HCT116 (cell line): ENCODE measurements around the gene LRRFIP1. TPM values are rescaled to one million over a fixed set of nuclear protein-coding genes. Genes with fewer than 3 reads are reported as not detected.

Experiments used
- ATAC-seq: fragments of 200-7000 bp; cut with Tn5 transposase; 2 replicates; pipeline ENCODE4 v1.9.1; 2020; ENCODE audit warnings: mild to moderate bottlenecking, moderate library complexity
- BruUV-seq: library from RNA; stranded (reverse); fragments of 400-500 nt; replicated peaks from 2 replicates; lab custom pipeline; 2021; lab: Mats Ljungman, UMichigan
- CTCF ChIA-PET: fragments of 300-600 bp; sonication (Branson Sonifier 250); formaldehyde crosslinking; loops from one replicate; lab custom pipeline; 2021; ENCODE audit warnings: antibody characterized with exemption; lab: Charles Lee
- POLR2A ChIA-PET: fragments of 300-600, 350-600 bp; sonication (Branson Sonifier 250); formaldehyde crosslinking; loops from one replicate; lab custom pipeline; 2021; ENCODE audit warnings: antibody characterized with exemption; lab: Charles Lee
- RAD21 ChIA-PET, 2 experiments: fragments of 300-600 bp; sonication (Branson Sonifier 250); formaldehyde crosslinking; loops; one replicate each; lab custom pipeline; 2023; ENCODE audit warnings: low total read pairs in 2 of 2; ENCODE audit not compliant: uncharacterized antibody in 2 of 2, unreplicated experiment in 2 of 2, low non-redundant PET in 1 of 2; lab: Charles Lee
- DNase-seq: peaks from one replicate; pipeline ENCODE4 v3.0.0-alpha.2; 2010; ENCODE audit warnings: low read depth, low spot score
- H2AFZ ChIP-seq: fragments of 200-600 bp; shearing (Covaris generic), sonication (generic); 2 replicates; pipeline ENCODE4 v1.6.1; 2017; ENCODE audit warnings: low read depth, mixed run types, mixed read lengths, antibody characterized with exemption, low read length; ENCODE audit not compliant: poor library complexity, severe bottlenecking
- H3K27ac ChIP-seq: 2 replicates; pipeline ENCODE4 v1.5.1; 2012; ENCODE audit warnings: low read depth, low read length
- H3K27me3 ChIP-seq: fragments of 200-600 bp; sonication (generic); 2 replicates; pipeline ENCODE4 v1.6.1; 2016; ENCODE audit warnings: mixed run types, low read length, mixed read lengths; ENCODE audit not compliant: insufficient read depth
- H3K36me3 ChIP-seq, 2 experiments: fragments of 200-500 bp in 1 of 2; fragments of 200-600 bp in 1 of 2; sonication (Bioruptor generic) in 1 of 2; sonication (generic) in 1 of 2; 2 replicates each; pipeline versions ENCODE4 v1.5.1 to v1.6.1; 2014 to 2016; ENCODE audit warnings: low read length in 2 of 2, inconsistent platforms in 1 of 2, mixed read lengths in 1 of 2, mixed run types in 1 of 2; ENCODE audit not compliant: insufficient read depth in 2 of 2, control insufficient read depth in 1 of 2
- H3K4me1 ChIP-seq, 2 experiments: fragments of 200-600 bp in 1 of 2; sonication (generic) in 1 of 2; 2 replicates each; pipeline versions ENCODE4 v1.5.1 to v1.6.1; 2012 to 2017; ENCODE audit warnings: low read length in 2 of 2, inconsistent platforms in 1 of 2, mild to moderate bottlenecking in 1 of 2, mixed read lengths in 1 of 2, mixed run types in 1 of 2, moderate library complexity in 1 of 2; ENCODE audit not compliant: insufficient read depth in 2 of 2, control insufficient read depth in 1 of 2
- H3K4me2 ChIP-seq: fragments of 200-600 bp; sonication (generic); 2 replicates; pipeline ENCODE4 v1.6.1; 2017; ENCODE audit warnings: mixed run types, low read length, mixed read lengths
- H3K4me3 ChIP-seq, 2 experiments: fragments of 200-600 bp in 1 of 2; sonication (generic) in 1 of 2; replicated peaks in 1 of 2; 2 replicates each; pipeline ENCODE4 v1.5.1; 2011 to 2016; ENCODE audit warnings: low read length in 2 of 2, control low read depth in 1 of 2, low read depth in 1 of 2, mild to moderate bottlenecking in 1 of 2, mixed read lengths in 1 of 2, mixed run types in 1 of 2
- H3K79me2 ChIP-seq: fragments of 200-600 bp; sonication (generic); 2 replicates; pipeline ENCODE4 v1.6.1; 2017; ENCODE audit warnings: mild to moderate bottlenecking, mixed run types, low read length, moderate library complexity, mixed read lengths; ENCODE audit not compliant: insufficient read depth
- H3K9ac ChIP-seq: fragments of 200-600 bp; sonication (generic); 2 replicates; pipeline ENCODE4 v1.6.1; 2016; ENCODE audit warnings: low read length, mixed read lengths
- H3K9me2 ChIP-seq: fragments of 200-600 bp; sonication (generic), shearing (Covaris generic); 2 replicates; pipeline ENCODE4 v1.6.1; 2017; ENCODE audit warnings: mixed run types, mild to moderate bottlenecking, moderate library complexity; ENCODE audit not compliant: insufficient read depth
- H3K9me3 ChIP-seq, 2 experiments: fragments of 200-500 bp in 1 of 2; fragments of 200-600 bp in 1 of 2; sonication (Bioruptor generic) in 1 of 2; sonication (generic) in 1 of 2; 2 replicates each; pipeline ENCODE4 v1.6.1; 2014 to 2017; ENCODE audit warnings: low read length in 2 of 2, mixed read lengths in 2 of 2, inconsistent platforms in 1 of 2, low read depth in 1 of 2, mild to moderate bottlenecking in 1 of 2, mixed run types in 1 of 2, moderate library complexity in 1 of 2; ENCODE audit not compliant: control insufficient read depth in 1 of 2, insufficient read depth in 1 of 2
- H4K20me1 ChIP-seq: fragments of 200-600 bp; sonication (generic), shearing (Covaris generic); 2 replicates; pipeline ENCODE4 v1.6.1; 2017; ENCODE audit warnings: mixed run types, mild to moderate bottlenecking, moderate library complexity; ENCODE audit not compliant: insufficient read depth
- CBX3 ChIP-seq: IDR thresholded peaks from 2 replicates; pipeline ENCODE4 v1.6.1; 2012; ENCODE audit warnings: low read depth
- CEBPB ChIP-seq: IDR thresholded peaks from 2 replicates; pipeline ENCODE4 v1.6.1; 2012; ENCODE audit warnings: low read depth
- ELF1 ChIP-seq: IDR thresholded peaks from 2 replicates; pipeline ENCODE4 v1.6.1; 2012; ENCODE audit warnings: low read depth, borderline replicate concordance
- EZH2phosphoT487 ChIP-seq: fragments of 200-600 bp; IDR thresholded peaks from 2 replicates; pipeline ENCODE4 v1.6.1; 2018; ENCODE audit warnings: antibody characterized with exemption, borderline replicate concordance
- FOSL1 ChIP-seq: IDR thresholded peaks from 2 replicates; pipeline ENCODE4 v1.6.1; 2012; ENCODE audit warnings: low read depth
- POLR2AphosphoS5 ChIP-seq: IDR thresholded peaks from 2 replicates; pipeline ENCODE4 v1.6.1; 2011; ENCODE audit warnings: mild to moderate bottlenecking, low read depth, low read length, moderate library complexity
- SRF ChIP-seq: IDR thresholded peaks from 2 replicates; pipeline ENCODE4 v1.6.1; 2012; ENCODE audit warnings: low read depth
- TCF7L2 ChIP-seq: IDR thresholded peaks from 2 replicates; pipeline ENCODE4 v1.7.0; 2011; ENCODE audit warnings: borderline replicate concordance, inconsistent platforms; ENCODE audit not compliant: insufficient read depth, insufficient read length; ENCODE audit errors: extremely low read depth
- YY1 ChIP-seq: IDR thresholded peaks from 2 replicates; pipeline ENCODE4 v1.6.1; 2011; ENCODE audit warnings: low read length, low read depth, moderate library complexity, mild to moderate bottlenecking; ENCODE audit not compliant: insufficient replicate concordance; ENCODE audit errors: extremely low read depth
- ZNF274 ChIP-seq: fragments of 200-500 bp; sonication (Bioruptor generic); IDR thresholded peaks from 2 replicates; pipeline ENCODE4 v1.6.1; 2014; ENCODE audit warnings: mild to moderate bottlenecking, low read depth, low read length, inconsistent platforms
- intact Hi-C: fragments of 100-400 bp; cut with micrococcal nuclease; formaldehyde crosslinking; loops from 2 replicates; pipeline ENCODE4 v1.10.0; 2022
- total RNA-seq: library from RNA; stranded (reverse); gene quantifications from one replicate; pipeline ENCODE4 v1.2.1, GENCODE V29; 2021; ENCODE audit not compliant: unreplicated experiment
- TF ChIP-seq, protein P1 (sequence below): IDR thresholded peaks from 2 replicates; pipeline ENCODE4 v1.6.1; 2011; ENCODE audit warnings: mild to moderate bottlenecking, low read length, moderate library complexity; ENCODE audit not compliant: insufficient replicate concordance; ENCODE audit errors: extremely low read depth
- TF ChIP-seq, protein P2 (sequence below): IDR thresholded peaks from 2 replicates; pipeline ENCODE4 v1.6.1; 2012; ENCODE audit warnings: low read depth

LRRFIP1 gene
- total RNA-seq, 1 experiment from 2014 or later = 76.9 TPM

DNA sequence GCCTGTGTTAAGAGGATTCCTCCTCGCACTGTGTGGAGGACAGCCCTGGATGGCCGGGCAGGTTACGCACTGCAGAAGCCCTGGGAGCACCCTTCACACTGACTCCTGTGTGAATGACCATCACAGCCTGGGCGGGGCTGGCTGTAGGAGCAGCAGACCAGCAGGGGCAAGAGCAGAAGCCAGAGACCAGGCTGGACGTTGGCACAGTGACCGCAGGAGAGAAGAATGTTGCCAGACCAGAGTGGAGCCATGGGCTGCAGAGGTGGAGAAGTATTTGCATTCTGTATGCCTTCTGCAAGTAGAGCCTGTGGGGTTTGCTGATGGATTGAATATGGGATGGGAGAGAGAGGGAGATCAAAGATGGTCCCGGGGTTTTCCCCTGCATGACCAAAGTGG, 23.1 kb downstream of the LRRFIP1 start:
- ChIA-PET RAD21 (no interaction called here), POLR2A (no interaction called here), CTCF (no interaction called here)
- H3K36me3 ChIP-seq = no peaks in the 10 kb centered on the region
- no peak overlapping the region for H3K27ac ChIP-seq
- H3K9ac ChIP-seq = no peak overlapping the region
- ATAC-seq = no peak
- no peak overlapping the region for H3K4me2 ChIP-seq
- DNase-seq = no peak
- no peak overlapping the region for H2AFZ ChIP-seq
- no peaks in the 10 kb centered on the region for H3K79me2 ChIP-seq
- H3K9me2 ChIP-seq = no peaks in the 10 kb centered on the region
- H3K27me3 ChIP-seq = peaks cover 1% of the 10 kb centered on the region; the same call in 1 of the 2 replicates
- H3K4me3 ChIP-seq = no peak overlapping the region
- H4K20me1 ChIP-seq = no peaks in the 10 kb centered on the region
- no peaks in the 10 kb centered on the region for H3K9me3 ChIP-seq
- intact Hi-C loops = no loop called here
- TF ChIP-seq, protein P1, sequence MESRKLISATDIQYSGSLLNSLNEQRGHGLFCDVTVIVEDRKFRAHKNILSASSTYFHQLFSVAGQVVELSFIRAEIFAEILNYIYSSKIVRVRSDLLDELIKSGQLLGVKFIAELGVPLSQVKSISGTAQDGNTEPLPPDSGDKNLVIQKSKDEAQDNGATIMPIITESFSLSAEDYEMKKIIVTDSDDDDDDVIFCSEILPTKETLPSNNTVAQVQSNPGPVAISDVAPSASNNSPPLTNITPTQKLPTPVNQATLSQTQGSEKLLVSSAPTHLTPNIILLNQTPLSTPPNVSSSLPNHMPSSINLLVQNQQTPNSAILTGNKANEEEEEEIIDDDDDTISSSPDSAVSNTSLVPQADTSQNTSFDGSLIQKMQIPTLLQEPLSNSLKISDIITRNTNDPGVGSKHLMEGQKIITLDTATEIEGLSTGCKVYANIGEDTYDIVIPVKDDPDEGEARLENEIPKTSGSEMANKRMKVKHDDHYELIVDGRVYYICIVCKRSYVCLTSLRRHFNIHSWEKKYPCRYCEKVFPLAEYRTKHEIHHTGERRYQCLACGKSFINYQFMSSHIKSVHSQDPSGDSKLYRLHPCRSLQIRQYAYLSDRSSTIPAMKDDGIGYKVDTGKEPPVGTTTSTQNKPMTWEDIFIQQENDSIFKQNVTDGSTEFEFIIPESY = no peak
- no TSS peak for BruUV-seq
- H3K4me1 ChIP-seq = peaks cover 0 to 3% of the 10 kb centered on the region in 2 experiments; a peak in 1 of 4 replicates

DNA sequence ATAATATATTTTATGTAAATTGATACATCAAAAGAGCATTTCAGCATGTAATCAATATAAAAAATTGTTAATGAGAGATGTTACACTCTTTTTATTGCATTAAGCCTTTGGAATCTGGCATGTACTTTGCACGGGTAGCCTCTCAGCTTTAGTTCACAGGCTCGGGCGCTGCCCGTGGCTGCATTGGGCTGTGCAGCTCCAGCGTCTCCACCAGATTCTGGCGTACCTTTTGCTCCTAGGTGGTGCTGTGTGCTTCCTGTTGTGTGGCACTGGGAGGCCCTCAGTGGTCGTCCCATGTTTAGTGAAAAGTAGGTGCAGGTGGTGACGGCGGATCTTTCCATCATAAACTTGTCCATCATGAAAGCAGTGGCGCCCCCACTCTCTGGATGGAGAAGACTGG, 24.4 kb downstream of the LRRFIP1 start:
- no peaks in the 10 kb centered on the region for H3K79me2 ChIP-seq
- H3K9me2 ChIP-seq = no peaks in the 10 kb centered on the region
- ChIA-PET CTCF (no interaction called here), POLR2A (no interaction called here), RAD21 (no interaction called here)
- H3K4me3 ChIP-seq = no peak overlapping the region
- BruUV-seq = no TSS peak
- no peak overlapping the region for H3K9ac ChIP-seq
- ATAC-seq (no peak), DNase-seq (no peak)
- TF ChIP-seq SRF (no peak), EZH2phosphoT487 (no peak), CEBPB (no peak), ELF1 (no peak), CBX3 (no peak), ZNF274 (no peak), POLR2AphosphoS5 (no peak), YY1 (no peak), TCF7L2 (no peak), FOSL1 (no peak)
- TF ChIP-seq, protein P2, sequence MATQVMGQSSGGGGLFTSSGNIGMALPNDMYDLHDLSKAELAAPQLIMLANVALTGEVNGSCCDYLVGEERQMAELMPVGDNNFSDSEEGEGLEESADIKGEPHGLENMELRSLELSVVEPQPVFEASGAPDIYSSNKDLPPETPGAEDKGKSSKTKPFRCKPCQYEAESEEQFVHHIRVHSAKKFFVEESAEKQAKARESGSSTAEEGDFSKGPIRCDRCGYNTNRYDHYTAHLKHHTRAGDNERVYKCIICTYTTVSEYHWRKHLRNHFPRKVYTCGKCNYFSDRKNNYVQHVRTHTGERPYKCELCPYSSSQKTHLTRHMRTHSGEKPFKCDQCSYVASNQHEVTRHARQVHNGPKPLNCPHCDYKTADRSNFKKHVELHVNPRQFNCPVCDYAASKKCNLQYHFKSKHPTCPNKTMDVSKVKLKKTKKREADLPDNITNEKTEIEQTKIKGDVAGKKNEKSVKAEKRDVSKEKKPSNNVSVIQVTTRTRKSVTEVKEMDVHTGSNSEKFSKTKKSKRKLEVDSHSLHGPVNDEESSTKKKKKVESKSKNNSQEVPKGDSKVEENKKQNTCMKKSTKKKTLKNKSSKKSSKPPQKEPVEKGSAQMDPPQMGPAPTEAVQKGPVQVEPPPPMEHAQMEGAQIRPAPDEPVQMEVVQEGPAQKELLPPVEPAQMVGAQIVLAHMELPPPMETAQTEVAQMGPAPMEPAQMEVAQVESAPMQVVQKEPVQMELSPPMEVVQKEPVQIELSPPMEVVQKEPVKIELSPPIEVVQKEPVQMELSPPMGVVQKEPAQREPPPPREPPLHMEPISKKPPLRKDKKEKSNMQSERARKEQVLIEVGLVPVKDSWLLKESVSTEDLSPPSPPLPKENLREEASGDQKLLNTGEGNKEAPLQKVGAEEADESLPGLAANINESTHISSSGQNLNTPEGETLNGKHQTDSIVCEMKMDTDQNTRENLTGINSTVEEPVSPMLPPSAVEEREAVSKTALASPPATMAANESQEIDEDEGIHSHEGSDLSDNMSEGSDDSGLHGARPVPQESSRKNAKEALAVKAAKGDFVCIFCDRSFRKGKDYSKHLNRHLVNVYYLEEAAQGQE = no peak
- no peaks in the 10 kb centered on the region for H3K36me3 ChIP-seq
- no peaks in the 10 kb centered on the region for H4K20me1 ChIP-seq
- H3K4me2 ChIP-seq = no peak overlapping the region
- intact Hi-C loops = no loop called here
- H3K9me3 ChIP-seq = no peaks in the 10 kb centered on the region
- no peak overlapping the region for H2AFZ ChIP-seq
- H3K4me1 ChIP-seq = peaks cover 0 to 3% of the 10 kb centered on the region in 2 experiments; a peak in 1 of 4 replicates
- no peaks in the 10 kb centered on the region for H3K27me3 ChIP-seq
- no peak overlapping the region for H3K27ac ChIP-seq
